OCI-LY1 (cell line): ENCODE measurements around the gene MLLT1.

Experiments
- EZH2 ChIP-seq: fragments of 200-600 bp; sonication (generic), shearing (Covaris generic); IDR thresholded peaks from 2 replicates; pipeline ENCODE4 v1.8.0; 2017; ENCODE audit warnings: borderline replicate concordance, mixed run types, mild to moderate bottlenecking, antibody characterized with exemption, low read length, moderate library complexity, mixed read lengths
- TF ChIP-seq, protein P1 (sequence below): fragments of 200-600 bp; sonication (generic), shearing (Covaris generic); IDR thresholded peaks from 2 replicates; pipeline ENCODE4 v1.5.1; 2017; ENCODE audit warnings: mild to moderate bottlenecking, antibody characterized with exemption, low read length, moderate library complexity, mixed read lengths

DNA sequence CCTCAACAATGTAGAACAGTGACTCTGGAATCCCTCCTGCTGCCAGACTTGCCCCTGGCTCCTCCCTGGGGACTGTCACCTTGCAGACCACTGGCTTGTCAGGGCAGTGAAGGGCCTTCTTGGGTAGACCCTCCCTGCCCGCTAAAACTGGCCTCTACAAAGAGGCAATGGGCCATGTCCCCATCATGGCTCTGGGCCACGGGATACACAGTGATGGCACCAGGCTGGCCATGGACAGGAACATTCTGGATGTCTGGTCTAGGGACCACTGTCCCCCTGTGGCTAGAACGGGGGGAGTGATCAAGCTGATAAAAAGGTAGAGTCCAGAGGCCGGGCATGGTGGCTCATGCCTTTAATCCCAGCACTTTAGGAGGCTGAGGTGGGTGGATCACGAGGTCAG is 83.4 kb downstream of the MLLT1 start:
- TF ChIP-seq, protein P1, sequence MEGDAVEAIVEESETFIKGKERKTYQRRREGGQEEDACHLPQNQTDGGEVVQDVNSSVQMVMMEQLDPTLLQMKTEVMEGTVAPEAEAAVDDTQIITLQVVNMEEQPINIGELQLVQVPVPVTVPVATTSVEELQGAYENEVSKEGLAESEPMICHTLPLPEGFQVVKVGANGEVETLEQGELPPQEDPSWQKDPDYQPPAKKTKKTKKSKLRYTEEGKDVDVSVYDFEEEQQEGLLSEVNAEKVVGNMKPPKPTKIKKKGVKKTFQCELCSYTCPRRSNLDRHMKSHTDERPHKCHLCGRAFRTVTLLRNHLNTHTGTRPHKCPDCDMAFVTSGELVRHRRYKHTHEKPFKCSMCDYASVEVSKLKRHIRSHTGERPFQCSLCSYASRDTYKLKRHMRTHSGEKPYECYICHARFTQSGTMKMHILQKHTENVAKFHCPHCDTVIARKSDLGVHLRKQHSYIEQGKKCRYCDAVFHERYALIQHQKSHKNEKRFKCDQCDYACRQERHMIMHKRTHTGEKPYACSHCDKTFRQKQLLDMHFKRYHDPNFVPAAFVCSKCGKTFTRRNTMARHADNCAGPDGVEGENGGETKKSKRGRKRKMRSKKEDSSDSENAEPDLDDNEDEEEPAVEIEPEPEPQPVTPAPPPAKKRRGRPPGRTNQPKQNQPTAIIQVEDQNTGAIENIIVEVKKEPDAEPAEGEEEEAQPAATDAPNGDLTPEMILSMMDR: no peak
- TF ChIP-seq EZH2: no peak
